Hepatic stellate cell (primary cell): ENCODE results near the gene ATF6B.
"Not testable (repeated sequence)": the region's sequence is repeated elsewhere in the genome, so short reads cannot be mapped to it uniquely, and the experiment has no call there.

Experiments used
- DNase-seq: peaks from one replicate; pipeline ENCODE4 v3.0.0; 2011; ENCODE audit warnings: low spot score

Gene ATF6B

GRCh38 chr6:32154514-32155161 is 26.6 kb upstream of the ATF6B start:
- DNase-seq: peak; percentile 72

GRCh38 chr6:32153564-32154513 is 25.8 kb upstream of the ATF6B start, which contains the start of gene PPT2:
PPT2 (plus strand) TSS chr6:32154141; CDS start chr6:32154595, 454 bp downstream.
- DNase-seq: peak; percentile 91

GRCh38 chr6:32152769-32153563 is 24.9 kb upstream of the ATF6B start:
- DNase-seq: peak; percentile 61

GRCh38 chr6:32151863-32152768 is 24.1 kb upstream of the ATF6B start, which contains the start of gene PRRT1:
PRRT1 (minus strand) TSS chr6:32151939; CDS start chr6:32151827, 112 bp downstream.
- DNase-seq: no peak

- DNase-seq: no peak
These were observed 23.3 kb upstream of the ATF6B start for GRCh38 chr6:32151181-32151862.

GRCh38 chr6:32149932-32150870 is 22.2 kb upstream of the ATF6B start:
- DNase-seq: no peak

- no peak for DNase-seq
These were observed 21.2 kb upstream of the ATF6B start for GRCh38 chr6:32149092-32149755.

- DNase-seq: no peak
These were observed 20.4 kb upstream of the ATF6B start for GRCh38 chr6:32148289-32149091.

- DNase-seq: no peak
These were observed 19.5 kb upstream of the ATF6B start for GRCh38 chr6:32147401-32148132.

GRCh38 chr6:32146687-32147086 is 18.6 kb upstream of the ATF6B start:
- no peak for DNase-seq

- no peak for DNase-seq
These were observed 18.2 kb upstream of the ATF6B start for GRCh38 chr6:32146287-32146686.

- DNase-seq: not testable (repeated sequence)
These were observed 16.2 kb upstream of the ATF6B start for GRCh38 chr6:32144238-32144637.

- no peak for DNase-seq
These were observed 12.5 kb upstream of the ATF6B start for GRCh38 chr6:32140420-32141046.

GRCh38 chr6:32139590-32139989 is 11.5 kb upstream of the ATF6B start:
- DNase-seq: no peak

GRCh38 chr6:32137454-32137853 is 9.4 kb upstream of the ATF6B start:
- DNase-seq: no peak

GRCh38 chr6:32133786-32134185 is 5.7 kb upstream of the ATF6B start:
- DNase-seq: no peak

GRCh38 chr6:32132110-32132509 is 4.1 kb upstream of the ATF6B start:
- no peak for DNase-seq
